PC-9 (cell line): Measurements from ENCODE around the gene PSME3IP1. TPM values are rescaled to one million over a fixed set of nuclear protein-coding genes. Genes with fewer than 3 reads are reported as not detected.

Experiments
- BruUV-seq: library from RNA; stranded (reverse); fragments of 400-500 nt; replicated peaks from 2 replicates; lab custom pipeline; 2021; lab: Mats Ljungman, UMichigan
- CTCF ChIA-PET: fragments of 300-600 bp; sonication (Branson Sonifier 250); formaldehyde crosslinking; loops from one replicate; lab custom pipeline; 2022; ENCODE audit warnings: antibody characterized with exemption; lab: Charles Lee
- POLR2A ChIA-PET: fragments of 300-600 bp; sonication (Branson Sonifier 250); formaldehyde crosslinking; loops from one replicate; lab custom pipeline; 2022; ENCODE audit warnings: antibody characterized with exemption; ENCODE audit not compliant: unreplicated experiment; lab: Charles Lee
- DNase-seq, 2 experiments: peaks; one replicate each; pipeline versions ENCODE4 v3.0.0 to v3.0.0-alpha.2; 2015 to 2022; ENCODE audit warnings: mixed read lengths in 1 of 2
- H2AFZ ChIP-seq: fragments of 200-600 bp; sonication (generic); 2 replicates; pipeline ENCODE4 v1.8.1; 2017; ENCODE audit warnings: antibody characterized with exemption
- H3F3A ChIP-seq: fragments of 200-600 bp; sonication (generic); 2 replicates; pipeline ENCODE4 v1.8.1; 2017; ENCODE audit warnings: antibody characterized with exemption, mild to moderate bottlenecking, low read depth; ENCODE audit not compliant: insufficient read depth
- H3K27ac ChIP-seq: fragments of 200-600 bp; sonication (generic); 2 replicates; pipeline ENCODE4 v1.6.1; 2016; ENCODE audit warnings: mixed run types
- H3K27me3 ChIP-seq: fragments of 200-600 bp; sonication (generic); 2 replicates; pipeline ENCODE4 v1.6.1; 2016; ENCODE audit warnings: low read depth, mixed run types; ENCODE audit not compliant: insufficient read depth
- H3K36me3 ChIP-seq: fragments of 200-600 bp; sonication (generic); 2 replicates; pipeline ENCODE4 v1.6.1; 2016; ENCODE audit warnings: low read depth, mixed run types
- H3K4me1 ChIP-seq: fragments of 200-600 bp; sonication (generic); replicated peaks from 2 replicates; pipeline ENCODE4 v1.6.1; 2016; ENCODE audit warnings: mixed run types; ENCODE audit not compliant: insufficient read depth
- H3K4me2 ChIP-seq: fragments of 200-600 bp; sonication (generic); 2 replicates; pipeline ENCODE4 v1.6.1; 2017; ENCODE audit warnings: mixed run types
- H3K4me3 ChIP-seq: fragments of 200-600 bp; sonication (generic); 2 replicates; pipeline ENCODE4 v1.6.1; 2016; ENCODE audit warnings: mixed run types
- H3K79me2 ChIP-seq: fragments of 200-600 bp; sonication (generic); 2 replicates; pipeline ENCODE4 v1.6.1; 2017; ENCODE audit warnings: low read depth, mixed run types
- H3K9me2 ChIP-seq: fragments of 200-600 bp; sonication (generic); 2 replicates; pipeline ENCODE4 v1.8.1; 2017; ENCODE audit warnings: mild to moderate bottlenecking; ENCODE audit not compliant: insufficient read depth
- H3K9me3 ChIP-seq: fragments of 200-600 bp; sonication (generic); 2 replicates; pipeline ENCODE4 v1.8.1; 2016; ENCODE audit warnings: low read depth; ENCODE audit not compliant: insufficient read depth
- H4K20me1 ChIP-seq: fragments of 200-600 bp; sonication (generic); 2 replicates; pipeline ENCODE4 v1.8.1; 2017; ENCODE audit not compliant: insufficient read depth
- CTCF ChIP-seq: fragments of 200-600 bp; sonication (generic); conservative IDR thresholded peaks from 2 replicates; pipeline ENCODE4 v1.6.1; 2017; ENCODE audit warnings: mixed run types, antibody characterized with exemption, mild to moderate bottlenecking, moderate library complexity
- EZH2 ChIP-seq: fragments of 200-600 bp; sonication (generic); IDR thresholded peaks from 2 replicates; pipeline ENCODE4 v1.8.0; 2017; ENCODE audit warnings: antibody characterized with exemption, low read depth
- intact Hi-C: fragments of 100-400 bp; cut with micrococcal nuclease; formaldehyde crosslinking; loops from one replicate; pipeline ENCODE4 v1.10.0; 2022; ENCODE audit not compliant: unreplicated experiment
- total RNA-seq: library from RNA; stranded (reverse); gene quantifications from 2 replicates; pipeline ENCODE4 v1.2.3, GENCODE V29; 2021

Gene PSME3IP1
- total RNA-seq, 1 experiment from 2014 or later, result 121 TPM

DNA sequence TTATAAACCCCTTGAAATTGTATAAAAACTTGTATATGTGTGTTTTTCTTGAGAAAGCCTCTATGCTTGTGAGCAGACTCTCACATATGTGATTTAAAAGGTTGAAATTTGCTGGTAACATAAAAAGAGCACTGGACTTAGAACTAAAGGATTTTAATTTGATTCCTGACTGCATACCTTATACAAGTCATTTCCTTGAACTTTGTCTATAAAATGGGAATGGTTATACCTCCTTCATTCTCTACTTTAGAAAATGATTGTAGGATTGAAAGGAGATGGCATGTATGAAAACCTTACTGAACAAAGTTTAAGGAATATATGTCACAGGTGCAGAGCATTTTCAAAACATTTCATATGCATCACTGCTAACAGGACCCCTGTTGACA lies 48.9 kb upstream of the PSME3IP1 start:
- peaks cover 31% of the 10 kb centered on the region; the same call in 1 of the 2 replicates for H3K36me3 ChIP-seq
- no peaks in the 10 kb centered on the region for H3K79me2 ChIP-seq
- ChIA-PET POLR2A (no interaction called here), CTCF (no interaction called here)
- TF ChIP-seq EZH2, result no peak
- no peak for TF ChIP-seq CTCF
- no peak overlapping the region for H3K4me2 ChIP-seq
- no peak overlapping the region for H2AFZ ChIP-seq
- no peaks in the 10 kb centered on the region for H3K27me3 ChIP-seq
- H3K4me1 ChIP-seq, result no peaks in the 10 kb centered on the region
- no TSS peak for BruUV-seq
- DNase-seq, result no peak
- H3K9me2 ChIP-seq, result no peaks in the 10 kb centered on the region
- intact Hi-C loops, result no loop called here
- peaks cover 4% of the 10 kb centered on the region for H3F3A ChIP-seq
- H3K27ac ChIP-seq, result no peak overlapping the region
- H3K9me3 ChIP-seq, result no peaks in the 10 kb centered on the region
- no peaks in the 10 kb centered on the region for H4K20me1 ChIP-seq
- H3K4me3 ChIP-seq, result no peak overlapping the region

DNA sequence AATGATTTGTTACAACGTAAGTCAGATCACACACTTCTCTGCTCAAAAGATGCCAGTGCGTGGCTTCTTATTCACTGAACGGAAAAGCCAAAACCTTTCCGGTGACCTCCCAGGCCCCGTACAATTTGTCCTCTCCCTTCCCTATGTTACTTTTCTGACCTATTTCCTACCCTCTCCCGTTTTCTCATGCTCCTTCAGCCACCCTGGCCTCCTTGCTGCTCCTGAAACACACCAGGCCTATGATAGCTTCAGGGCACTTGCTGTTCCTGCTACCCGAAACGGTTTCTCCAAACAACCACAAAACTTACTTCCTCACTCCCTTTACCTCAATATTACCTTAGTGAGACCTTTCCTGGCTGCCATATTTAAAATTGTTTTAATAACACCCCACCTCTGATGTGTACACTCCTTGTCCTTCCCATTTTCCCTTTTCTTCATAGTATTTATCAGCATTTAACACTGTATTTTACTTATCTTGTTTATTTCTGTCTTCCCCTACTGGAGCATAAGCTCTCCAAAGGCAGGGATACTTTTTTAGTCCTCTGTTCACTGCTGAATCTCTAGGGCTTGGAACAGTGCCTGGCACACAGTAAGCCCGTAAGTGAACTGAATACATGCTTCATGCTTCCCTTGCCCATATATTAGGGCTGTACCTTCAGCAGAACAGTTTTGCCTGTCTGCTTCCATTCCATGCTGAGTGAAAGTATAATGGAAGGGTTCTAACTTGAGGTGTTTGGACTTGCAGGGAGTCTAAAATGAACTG lies 48.3 kb upstream of the PSME3IP1 start:
- DNase-seq, result no peak
- Histone ChIP-seq H3K27me3 (no peaks in the 10 kb centered on the region), H3K79me2 (no peaks in the 10 kb centered on the region), H3K36me3 (peaks cover 30% of the 10 kb centered on the region; the same call in 1 of the 2 replicates), H3K4me3 (no peak overlapping the region), H4K20me1 (no peaks in the 10 kb centered on the region), H3F3A (peaks cover 4% of the 10 kb centered on the region), H2AFZ (no peak overlapping the region), H3K9me3 (no peaks in the 10 kb centered on the region), H3K4me2 (no peak overlapping the region), H3K9me2 (no peaks in the 10 kb centered on the region), H3K27ac (no peak overlapping the region), H3K4me1 (no peaks in the 10 kb centered on the region)
- BruUV-seq, result no TSS peak
- intact Hi-C loops, result no loop called here
- no peak for TF ChIP-seq CTCF
- no peak for TF ChIP-seq EZH2
- CTCF ChIA-PET, result no interaction called here
- POLR2A ChIA-PET, result no interaction called here

DNA sequence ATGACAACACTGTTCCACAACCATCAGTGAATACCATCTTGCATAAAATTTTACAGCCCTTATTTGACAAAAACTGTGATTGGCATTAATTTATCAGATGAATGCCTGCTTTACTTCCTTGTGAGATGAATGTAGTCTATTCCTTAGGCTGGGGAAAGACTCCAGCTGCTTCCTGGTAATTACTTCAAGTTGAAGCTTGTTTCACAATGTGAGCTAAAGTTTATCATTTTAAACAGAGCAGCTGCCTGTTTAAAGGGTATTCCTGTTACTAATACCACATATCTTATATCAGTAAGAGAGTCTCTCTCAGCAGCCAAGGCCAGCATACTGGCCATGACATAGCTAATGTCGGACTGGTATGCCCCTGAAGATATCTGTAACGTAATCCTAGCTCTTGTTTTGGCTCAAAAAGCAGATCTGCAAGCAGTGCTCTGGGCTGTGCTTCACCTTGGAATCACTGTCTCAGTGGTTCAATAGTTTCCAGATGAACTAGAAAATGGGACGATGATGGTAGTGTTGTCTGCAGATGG lies 46.0 kb upstream of the PSME3IP1 start:
- H3F3A ChIP-seq, result peaks cover 4% of the 10 kb centered on the region
- H3K4me3 ChIP-seq, result no peak overlapping the region
- H2AFZ ChIP-seq, result no peak overlapping the region
- ChIA-PET POLR2A (no interaction called here), CTCF (no interaction called here)
- no peak overlapping the region for H3K27ac ChIP-seq
- intact Hi-C loops, result no loop called here
- no peak overlapping the region for H3K4me2 ChIP-seq
- no peaks in the 10 kb centered on the region for H4K20me1 ChIP-seq
- H3K79me2 ChIP-seq, result no peaks in the 10 kb centered on the region
- H3K4me1 ChIP-seq, result no peaks in the 10 kb centered on the region
- DNase-seq, result no peak
- no peaks in the 10 kb centered on the region for H3K27me3 ChIP-seq
- peaks cover 26% of the 10 kb centered on the region for H3K36me3 ChIP-seq
- TF ChIP-seq EZH2 (no peak), CTCF (no peak)
- H3K9me2 ChIP-seq, result no peaks in the 10 kb centered on the region
- BruUV-seq, result no TSS peak
- H3K9me3 ChIP-seq, result no peaks in the 10 kb centered on the region
